Measurements from ENCODE around the gene TOMM22.
"Not testable (repeated sequence)": the region's sequence is repeated elsewhere in the genome, so short reads cannot be mapped to it uniquely, and the experiment has no call there.

TOMM22 gene

GRCh38 chr22:38681582-38682335 is at the start of gene TOMM22:
Gene TOMM22 (plus strand): TSS chr22:38681957. CDS start chr22:38681979, 22 bp downstream.
- H3K4me3 ChIP-seq (ENCODE audit: low read depth, low read length): peak within 1 kb of the TSS; percentile 97
- TF ChIP-seq, protein P1, sequence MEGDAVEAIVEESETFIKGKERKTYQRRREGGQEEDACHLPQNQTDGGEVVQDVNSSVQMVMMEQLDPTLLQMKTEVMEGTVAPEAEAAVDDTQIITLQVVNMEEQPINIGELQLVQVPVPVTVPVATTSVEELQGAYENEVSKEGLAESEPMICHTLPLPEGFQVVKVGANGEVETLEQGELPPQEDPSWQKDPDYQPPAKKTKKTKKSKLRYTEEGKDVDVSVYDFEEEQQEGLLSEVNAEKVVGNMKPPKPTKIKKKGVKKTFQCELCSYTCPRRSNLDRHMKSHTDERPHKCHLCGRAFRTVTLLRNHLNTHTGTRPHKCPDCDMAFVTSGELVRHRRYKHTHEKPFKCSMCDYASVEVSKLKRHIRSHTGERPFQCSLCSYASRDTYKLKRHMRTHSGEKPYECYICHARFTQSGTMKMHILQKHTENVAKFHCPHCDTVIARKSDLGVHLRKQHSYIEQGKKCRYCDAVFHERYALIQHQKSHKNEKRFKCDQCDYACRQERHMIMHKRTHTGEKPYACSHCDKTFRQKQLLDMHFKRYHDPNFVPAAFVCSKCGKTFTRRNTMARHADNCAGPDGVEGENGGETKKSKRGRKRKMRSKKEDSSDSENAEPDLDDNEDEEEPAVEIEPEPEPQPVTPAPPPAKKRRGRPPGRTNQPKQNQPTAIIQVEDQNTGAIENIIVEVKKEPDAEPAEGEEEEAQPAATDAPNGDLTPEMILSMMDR (IDR thresholded peaks at IDR 0.05; ENCODE audit: low read depth, low read length): peak; percentile 30

GRCh38 chr22:38632528-38632927 is 49.2 kb upstream of the TOMM22 start:
- H3K4me3 ChIP-seq (ENCODE audit: low read depth, low read length): no peak overlapping the region
- TF ChIP-seq, protein P1 (IDR thresholded peaks at IDR 0.05; ENCODE audit: low read depth, low read length): no peak

- TF ChIP-seq, protein P1 (IDR thresholded peaks at IDR 0.05; ENCODE audit: low read depth, low read length): no peak
- no peak overlapping the region for H3K4me3 ChIP-seq (ENCODE audit: low read depth, low read length)
Measured at GRCh38 chr22:38638216-38638615, 43.5 kb upstream of the TOMM22 start.

- TF ChIP-seq, protein P1 (IDR thresholded peaks at IDR 0.05; ENCODE audit: low read depth, low read length): no peak
- no peak overlapping the region for H3K4me3 ChIP-seq (ENCODE audit: low read depth, low read length)
Measured at GRCh38 chr22:38638728-38639127, 43.0 kb upstream of the TOMM22 start.

DNA sequence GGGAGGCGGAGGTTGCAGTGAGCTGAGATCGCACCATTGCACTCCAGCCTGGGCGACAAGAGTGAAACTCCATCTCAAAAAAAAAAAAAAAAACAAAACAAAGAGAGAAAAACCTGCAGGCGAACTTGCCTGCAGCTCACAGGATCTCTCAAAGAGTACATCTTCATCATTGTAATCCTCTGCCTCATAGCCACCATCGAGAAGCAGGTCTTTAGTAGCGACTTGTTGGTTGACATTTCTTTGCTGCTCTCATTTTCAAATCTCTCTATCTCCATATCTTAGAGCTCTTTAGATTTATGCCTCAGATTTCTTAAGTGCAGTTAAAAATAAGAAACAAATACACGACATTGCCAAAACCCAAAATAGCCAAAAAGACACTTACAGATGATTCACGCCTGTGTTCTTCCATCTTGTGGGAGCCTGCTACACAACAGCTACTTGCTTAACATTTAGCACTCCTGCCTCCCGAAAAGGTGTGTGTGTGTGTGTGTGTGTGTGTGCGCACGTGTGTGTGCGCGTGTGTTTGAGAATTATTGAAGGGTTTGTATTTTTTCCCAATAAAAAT is 40.2 kb upstream of the TOMM22 start:
- TF ChIP-seq, protein P1 (IDR thresholded peaks at IDR 0.05; ENCODE audit: low read depth, low read length): no peak
- no peak overlapping the region for H3K4me3 ChIP-seq (ENCODE audit: low read depth, low read length)

- H3K4me3 ChIP-seq (ENCODE audit: low read depth, low read length): not testable (repeated sequence)
Measured at GRCh38 chr22:38644245-38644644, 37.5 kb upstream of the TOMM22 start.

DNA sequence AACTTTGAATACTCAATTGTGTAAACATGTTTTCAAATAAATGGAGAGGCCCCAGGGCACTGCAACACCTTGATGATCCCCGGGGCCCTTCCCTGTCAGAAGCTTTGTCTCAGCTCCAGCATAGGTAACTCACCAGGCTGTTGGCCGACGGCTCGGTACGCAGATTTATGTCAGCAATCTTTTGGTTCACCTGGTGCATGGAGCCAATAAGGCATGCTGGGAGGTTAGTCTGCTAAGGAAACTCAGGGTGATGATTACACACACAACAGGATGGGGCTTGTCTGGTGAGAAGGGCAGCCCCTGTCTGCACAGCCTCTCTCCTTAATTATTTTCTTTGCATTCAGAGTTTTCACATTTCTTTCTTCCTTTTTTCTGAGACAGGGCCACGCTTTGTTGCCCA is 36.3 kb upstream of the TOMM22 start:
- no peak overlapping the region for H3K4me3 ChIP-seq (ENCODE audit: low read depth, low read length)
- TF ChIP-seq, protein P1 (IDR thresholded peaks at IDR 0.05; ENCODE audit: low read depth, low read length): no peak
